Measurements from ENCODE around the gene ZNF865. TPM values are rescaled to one million over a fixed set of nuclear protein-coding genes. Genes with fewer than 3 reads are reported as not detected.

Gene ZNF865
- polyA plus RNA-seq, 4 donors = 4.0 to 10.3 (median 5.5) TPM

Other genes with a start within 250 kb of the ZNF865 start
- gene GARIN5B, start 242.4 kb upstream of the ZNF865 start, polyA plus RNA-seq = under 1 TPM in 1 of 4 donors, not detected in 3; 0.03 TPM
- gene IL11, start 235.2 kb upstream of the ZNF865 start, polyA plus RNA-seq = under 1 TPM in 2 of 4 donors, not detected in 2; 0.19 to 0.67 TPM
- under 1 TPM in 2 of 4 donors, not detected in 2; 0.30 to 0.31 TPM for gene TMEM190, start 228.8 kb upstream of the ZNF865 start, polyA plus RNA-seq
- 1 to 10 TPM in 3 of 4 donors, not detected in 1; 1.6 to 9.4 (median 2.2) TPM for gene TMEM238, start 221.4 kb upstream of the ZNF865 start, polyA plus RNA-seq
- gene RPL28, start 219.7 kb upstream of the ZNF865 start, polyA plus RNA-seq = 1,000 to 10,000 TPM; 1,338 to 2,360 (median 2,018) TPM
- gene UBE2S, start 197.9 kb upstream of the ZNF865 start, polyA plus RNA-seq = 10 to 100 TPM in 2 of 4 donors, 1 to 10 TPM in 2; 7.2 to 30.1 (median 16.4) TPM
- gene SHISA7, start 162.3 kb upstream of the ZNF865 start, polyA plus RNA-seq = under 1 TPM in 2 of 4 donors, not detected in 2; 0.12 to 0.21 TPM
- gene ISOC2, start 144.0 kb upstream of the ZNF865 start, polyA plus RNA-seq = 100 to 1,000 TPM in 1 of 4 donors, 10 to 100 TPM in 3; 28.8 to 164 (median 78.4) TPM
- not detected for gene C19orf85, start 140.9 kb upstream of the ZNF865 start, polyA plus RNA-seq
- gene ZNF628, start 129.0 kb upstream of the ZNF865 start, polyA plus RNA-seq = 1 to 10 TPM; 1.1 to 7.0 (median 5.0) TPM
- 10 to 100 TPM in 1 of 4 donors, 1 to 10 TPM in 3; 5.8 to 10.2 (median 7.8) TPM for gene NAT14, start 120.5 kb upstream of the ZNF865 start, polyA plus RNA-seq
- gene SSC5D, start 117.2 kb upstream of the ZNF865 start, polyA plus RNA-seq = 1 to 10 TPM in 1 of 4 donors, under 1 TPM in 2, not detected in 1; 0.49 to 2.2 (median 0.54) TPM
- gene SBK2, start 68.5 kb upstream of the ZNF865 start, polyA plus RNA-seq = under 1 TPM in 1 of 4 donors, not detected in 3; 0.06 TPM
- gene SBK3, start 60.1 kb upstream of the ZNF865 start, polyA plus RNA-seq = under 1 TPM in 2 of 4 donors, not detected in 2; 0.18 to 0.39 TPM
- gene ZNF579, start 24.8 kb upstream of the ZNF865 start, polyA plus RNA-seq = 10 to 100 TPM in 1 of 4 donors, 1 to 10 TPM in 3; 2.2 to 12.7 (median 4.8) TPM
- gene FIZ1, start 6.1 kb upstream of the ZNF865 start, polyA plus RNA-seq = 10 to 100 TPM in 1 of 4 donors, 1 to 10 TPM in 3; 7.2 to 13.0 (median 7.4) TPM
- gene ZNF524, start 5.4 kb upstream of the ZNF865 start, polyA plus RNA-seq = 10 to 100 TPM; 23.2 to 63.5 (median 45.7) TPM
- 10 to 100 TPM in 3 of 4 donors, 1 to 10 TPM in 1; 9.5 to 16.3 (median 11.0) TPM for gene ZNF784, start 18.9 kb downstream of the ZNF865 start, polyA plus RNA-seq
- 10 to 100 TPM in 3 of 4 donors, 1 to 10 TPM in 1; 8.3 to 28.5 (median 16.6) TPM for gene ZNF580, start 35.4 kb downstream of the ZNF865 start, polyA plus RNA-seq
- gene ZNF581, start 38.0 kb downstream of the ZNF865 start, polyA plus RNA-seq = 10 to 100 TPM; 15.9 to 29.2 (median 23.3) TPM
- 10 to 100 TPM in 1 of 4 donors, 1 to 10 TPM in 3; 2.5 to 12.1 (median 5.6) TPM for gene CCDC106, start 42.6 kb downstream of the ZNF865 start, polyA plus RNA-seq
- 100 to 1,000 TPM in 2 of 4 donors, 10 to 100 TPM in 2; 74.0 to 161 (median 115) TPM for gene U2AF2, start 49.4 kb downstream of the ZNF865 start, polyA plus RNA-seq
- 100 to 1,000 TPM; 149 to 193 (median 168) TPM for gene EPN1, start 69.6 kb downstream of the ZNF865 start, polyA plus RNA-seq
- under 1 TPM in 2 of 4 donors, not detected in 2; 0.01 TPM for gene NLRP9, start 132.8 kb downstream of the ZNF865 start, polyA plus RNA-seq
- under 1 TPM in 2 of 4 donors, not detected in 2; 0.04 to 0.25 TPM for gene RFPL4A, start 153.4 kb downstream of the ZNF865 start, polyA plus RNA-seq
- not detected for gene RFPL4AL1, start 163.5 kb downstream of the ZNF865 start, polyA plus RNA-seq
- gene NLRP11, start 226.4 kb downstream of the ZNF865 start, polyA plus RNA-seq = under 1 TPM in 2 of 4 donors, not detected in 2; 0.07 to 0.10 TPM
- under 1 TPM in 1 of 4 donors, not detected in 3; 0.09 TPM for gene NLRP4, start 230.9 kb downstream of the ZNF865 start, polyA plus RNA-seq

Data from small intestine (tissue), 4 donors.